Endometrial microvascular endothelial cells (primary cell): ENCODE measurements around the gene MAP2K1. TPM values are rescaled to one million over a fixed set of nuclear protein-coding genes. Genes with fewer than 3 reads are reported as not detected.
"Not testable (repeated sequence)": the region's sequence is repeated elsewhere in the genome, so short reads cannot be mapped to it uniquely, and the experiment has no call there.

Experiments used
- in situ Hi-C: cut with HindIII; loops from 2 replicates; pipeline ENCODE4 v1.10.0; 2017; ENCODE audit warnings: low sequenced_read_pairs, low pct_unique_long_range_greater_than_20kb; ENCODE audit errors: inconsistent ontology term
- total RNA-seq: library from RNA; depleted of rRNA; stranded (reverse); fragments of >200 nt; gene quantifications from one replicate; pipeline ENCODE4 v1.2.3, GENCODE V29; 2015; ENCODE audit errors: inconsistent ontology term

MAP2K1 gene
- total RNA-seq: 51.8 TPM

- in situ Hi-C loops: no loop called here
Measured at GRCh38 chr15:66386204-66387123, at the start of gene MAP2K1. Gene MAP2K1, plus strand, starts transcription at chr15:66386912. Its CDS starts 436 bp downstream, at chr15:66387348.

- in situ Hi-C loops: not testable (repeated sequence)
Measured at GRCh38 chr15:66348530-66348929, 38.2 kb upstream of the MAP2K1 start.

GRCh38 chr15:66356077-66356358 lies 30.7 kb upstream of the MAP2K1 start:
- in situ Hi-C loops: no loop called here

GRCh38 chr15:66356359-66357236 lies 30.1 kb upstream of the MAP2K1 start, which contains the start of gene TIPIN:
Gene TIPIN, minus strand, starts transcription at chr15:66356685. Its CDS starts 3,738 bp downstream, at chr15:66352947.
- in situ Hi-C loops: no loop called here

- in situ Hi-C loops: no loop called here
Measured at GRCh38 chr15:66359740-66360139, 27.0 kb upstream of the MAP2K1 start.

GRCh38 chr15:66361745-66362460 lies 24.8 kb upstream of the MAP2K1 start:
- in situ Hi-C loops: not testable (repeated sequence)

- in situ Hi-C loops: no loop called here
Measured at GRCh38 chr15:66362776-66363175, 23.9 kb upstream of the MAP2K1 start.

GRCh38 chr15:66364944-66365528 lies 21.7 kb upstream of the MAP2K1 start:
- in situ Hi-C loops: no loop called here

GRCh38 chr15:66369773-66370651 lies 16.7 kb upstream of the MAP2K1 start:
- in situ Hi-C loops: no loop called here

- in situ Hi-C loops: no loop called here
Measured at GRCh38 chr15:66374179-66374578, 12.5 kb upstream of the MAP2K1 start.

GRCh38 chr15:66378814-66379430 lies 7.8 kb upstream of the MAP2K1 start:
- in situ Hi-C loops: no loop called here

- in situ Hi-C loops: not testable (repeated sequence)
Measured at GRCh38 chr15:66381376-66381775, 5.3 kb upstream of the MAP2K1 start.

GRCh38 chr15:66387163-66388042 lies 691 bp downstream of the MAP2K1 start:
- in situ Hi-C loops: no loop called here

GRCh38 chr15:66388043-66388363 lies 1.3 kb downstream of the MAP2K1 start:
- in situ Hi-C loops: no loop called here

GRCh38 chr15:66388576-66388975 lies 1.9 kb downstream of the MAP2K1 start:
- in situ Hi-C loops: no loop called here

- in situ Hi-C loops: no loop called here
Measured at GRCh38 chr15:66389098-66389858, 2.6 kb downstream of the MAP2K1 start.
